Activated CD4-positive, alpha-beta T cell treated with anti-CD3 and anti-CD28 coated beads, Interleukin-2, amount 10 ng/mL, durations not matched to agents 24 days and 14 days (primary cell): ENCODE measurements around the gene CCDC88A. TPM values are rescaled to one million over a fixed set of nuclear protein-coding genes. Genes with fewer than 3 reads are reported as not detected.
"Not testable (repeated sequence)": the region's sequence is repeated elsewhere in the genome, so short reads cannot be mapped to it uniquely, and the experiment has no call there.

Source experiments
- DNase-seq: peaks from one replicate; pipeline ENCODE4 v3.0.0; 2022
- H3K27ac Mint-ChIP-seq: one replicate; pipeline ENCODE4 v1.8.0; 2022; ENCODE audit warnings: mild to moderate bottlenecking, mixed read lengths
- H3K27me3 Mint-ChIP-seq: one replicate; pipeline ENCODE4 v1.8.0; 2022; ENCODE audit warnings: mixed read lengths
- H3K36me3 Mint-ChIP-seq: one replicate; pipeline ENCODE4 v1.8.0; 2022; ENCODE audit warnings: low read depth, mild to moderate bottlenecking, mixed read lengths
- H3K4me1 Mint-ChIP-seq: one replicate; pipeline ENCODE4 v1.8.0; 2021; ENCODE audit warnings: mixed read lengths
- H3K4me3 Mint-ChIP-seq: one replicate; pipeline ENCODE4 v1.8.0; 2022; ENCODE audit warnings: mild to moderate bottlenecking, moderate library complexity, mixed read lengths
- H3K9me3 Mint-ChIP-seq: one replicate; pipeline ENCODE4 v1.8.0; 2021; ENCODE audit warnings: mixed read lengths
- intact Hi-C: fragments of 100-400 bp; cut with micrococcal nuclease; formaldehyde crosslinking; loops from one replicate; pipeline ENCODE4 v1.15.1; 2023
- total RNA-seq: library from RNA; stranded (reverse); gene quantifications from 2 replicates; pipeline ENCODE4 v1.2.3, GENCODE V29; 2022

The CCDC88A gene, protein sequence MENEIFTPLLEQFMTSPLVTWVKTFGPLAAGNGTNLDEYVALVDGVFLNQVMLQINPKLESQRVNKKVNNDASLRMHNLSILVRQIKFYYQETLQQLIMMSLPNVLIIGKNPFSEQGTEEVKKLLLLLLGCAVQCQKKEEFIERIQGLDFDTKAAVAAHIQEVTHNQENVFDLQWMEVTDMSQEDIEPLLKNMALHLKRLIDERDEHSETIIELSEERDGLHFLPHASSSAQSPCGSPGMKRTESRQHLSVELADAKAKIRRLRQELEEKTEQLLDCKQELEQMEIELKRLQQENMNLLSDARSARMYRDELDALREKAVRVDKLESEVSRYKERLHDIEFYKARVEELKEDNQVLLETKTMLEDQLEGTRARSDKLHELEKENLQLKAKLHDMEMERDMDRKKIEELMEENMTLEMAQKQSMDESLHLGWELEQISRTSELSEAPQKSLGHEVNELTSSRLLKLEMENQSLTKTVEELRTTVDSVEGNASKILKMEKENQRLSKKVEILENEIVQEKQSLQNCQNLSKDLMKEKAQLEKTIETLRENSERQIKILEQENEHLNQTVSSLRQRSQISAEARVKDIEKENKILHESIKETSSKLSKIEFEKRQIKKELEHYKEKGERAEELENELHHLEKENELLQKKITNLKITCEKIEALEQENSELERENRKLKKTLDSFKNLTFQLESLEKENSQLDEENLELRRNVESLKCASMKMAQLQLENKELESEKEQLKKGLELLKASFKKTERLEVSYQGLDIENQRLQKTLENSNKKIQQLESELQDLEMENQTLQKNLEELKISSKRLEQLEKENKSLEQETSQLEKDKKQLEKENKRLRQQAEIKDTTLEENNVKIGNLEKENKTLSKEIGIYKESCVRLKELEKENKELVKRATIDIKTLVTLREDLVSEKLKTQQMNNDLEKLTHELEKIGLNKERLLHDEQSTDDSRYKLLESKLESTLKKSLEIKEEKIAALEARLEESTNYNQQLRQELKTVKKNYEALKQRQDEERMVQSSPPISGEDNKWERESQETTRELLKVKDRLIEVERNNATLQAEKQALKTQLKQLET (N-terminal part only)
- 9.5 and 9.8 TPM in 2 replicates for total RNA-seq

DNA sequence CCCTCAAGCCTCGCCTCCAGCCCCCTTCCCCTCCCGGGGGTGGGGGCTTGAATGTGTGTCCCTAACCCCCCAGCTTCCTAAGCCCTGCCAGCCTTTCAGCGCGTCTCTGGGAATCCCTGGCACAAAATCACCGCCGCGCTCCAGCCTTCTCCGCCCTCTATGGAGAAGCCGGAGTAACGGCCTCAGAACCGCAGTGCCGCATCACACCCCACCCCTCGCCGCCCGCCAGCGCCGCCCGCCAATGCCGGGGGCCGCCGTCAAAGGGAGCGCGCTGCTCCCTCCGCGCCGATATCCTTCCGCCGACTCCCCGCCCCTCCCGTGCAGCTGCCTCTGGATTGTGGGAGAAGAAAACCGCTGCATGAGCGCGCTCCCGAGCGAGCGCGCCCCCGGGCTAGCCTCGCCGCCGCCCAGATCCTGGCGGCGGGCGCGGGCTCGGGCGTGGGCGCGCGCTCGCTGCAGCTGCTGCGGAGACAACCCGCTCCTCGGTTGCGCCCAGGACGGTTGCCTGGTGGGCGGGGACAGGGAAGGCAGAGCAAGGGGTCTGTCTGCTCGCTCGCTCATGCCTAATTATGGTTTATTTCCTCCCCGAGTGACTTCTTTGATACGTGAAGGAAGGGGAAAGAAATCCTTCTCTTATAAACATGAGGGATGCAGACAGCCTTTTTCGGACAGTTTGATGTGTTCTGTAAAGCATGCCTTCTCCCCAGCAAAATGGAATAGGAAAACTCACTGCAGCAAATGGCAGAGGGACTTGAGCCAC lies at the start of gene CCDC88A:
CCDC88A (minus strand) TSS at position 178 of the 760 bp plus-strand sequence. CDS start 777 bp downstream, outside the sequence.
- H3K4me3 Mint-ChIP-seq: peak within 1 kb of the TSS; percentile 90
- no peaks in the 10 kb centered on the region for H3K9me3 Mint-ChIP-seq
- no peaks in the 10 kb centered on the region for H3K36me3 Mint-ChIP-seq
- DNase-seq: peak; percentile 95
- H3K27ac Mint-ChIP-seq: peak within 1 kb of the TSS; percentile 70
- peaks cover 37% of the 10 kb centered on the region for H3K27me3 Mint-ChIP-seq
- peaks cover 17% of the 10 kb centered on the region for H3K4me1 Mint-ChIP-seq
- intact Hi-C loops: loop anchor here (1.0 to 5.0 kb wide), 7 partner anchors 97 to 698 kb away; partner anchors contain the start of genes CFAP36, CLHC1, EML6 and MTIF2

DNA sequence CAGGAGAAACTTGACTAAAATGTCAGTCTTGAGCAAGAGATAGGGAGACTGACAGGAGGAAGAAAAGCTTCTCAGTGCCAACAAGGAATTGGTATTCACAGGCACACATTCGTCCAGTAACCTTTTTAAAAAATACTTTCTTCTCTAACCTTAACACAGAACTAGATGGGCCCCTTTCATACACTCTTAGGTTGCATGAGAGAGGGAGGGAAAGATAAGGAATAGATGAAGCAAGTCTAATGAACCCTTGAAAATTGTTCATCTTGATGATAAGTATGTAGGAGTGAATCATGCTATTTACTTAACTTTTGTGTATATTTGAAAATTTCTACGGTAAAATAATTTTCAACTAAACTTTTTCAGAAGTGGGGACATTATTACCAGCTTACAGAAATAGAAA lies 42.0 kb upstream of the CCDC88A start:
- Mint-ChIP-seq H3K4me3 (no peak overlapping the region), H3K36me3 (no peaks in the 10 kb centered on the region), H3K27me3 (peaks cover 5% of the 10 kb centered on the region), H3K4me1 (no peaks in the 10 kb centered on the region), H3K27ac (no peak overlapping the region), H3K9me3 (no peaks in the 10 kb centered on the region)
- intact Hi-C loops: no loop called here
- DNase-seq: no peak

DNA sequence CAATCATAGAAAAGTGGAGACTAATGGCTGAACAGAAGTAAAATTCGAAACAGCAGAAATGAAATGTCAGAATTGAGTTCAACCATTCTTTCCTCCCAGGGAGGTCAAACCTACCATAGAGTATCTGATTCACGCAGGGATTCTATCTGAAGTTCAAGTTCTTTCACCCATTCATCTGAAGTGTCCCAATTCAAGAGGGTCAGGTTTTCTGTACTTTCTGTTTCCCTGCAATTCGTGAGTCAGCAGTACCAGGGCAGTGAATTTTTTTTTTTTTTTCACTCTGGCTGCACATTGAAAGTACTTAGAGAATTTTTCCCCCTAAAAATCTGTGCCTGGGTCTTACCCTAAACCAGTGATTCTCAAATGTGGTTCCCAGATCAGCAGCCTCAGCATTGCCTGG lies 40.9 kb upstream of the CCDC88A start:
- Mint-ChIP-seq H3K27ac (no peak overlapping the region), H3K36me3 (no peaks in the 10 kb centered on the region), H3K27me3 (no peaks in the 10 kb centered on the region), H3K4me3 (no peak overlapping the region), H3K4me1 (no peaks in the 10 kb centered on the region), H3K9me3 (no peaks in the 10 kb centered on the region)
- DNase-seq: no peak
- intact Hi-C loops: no loop called here

DNA sequence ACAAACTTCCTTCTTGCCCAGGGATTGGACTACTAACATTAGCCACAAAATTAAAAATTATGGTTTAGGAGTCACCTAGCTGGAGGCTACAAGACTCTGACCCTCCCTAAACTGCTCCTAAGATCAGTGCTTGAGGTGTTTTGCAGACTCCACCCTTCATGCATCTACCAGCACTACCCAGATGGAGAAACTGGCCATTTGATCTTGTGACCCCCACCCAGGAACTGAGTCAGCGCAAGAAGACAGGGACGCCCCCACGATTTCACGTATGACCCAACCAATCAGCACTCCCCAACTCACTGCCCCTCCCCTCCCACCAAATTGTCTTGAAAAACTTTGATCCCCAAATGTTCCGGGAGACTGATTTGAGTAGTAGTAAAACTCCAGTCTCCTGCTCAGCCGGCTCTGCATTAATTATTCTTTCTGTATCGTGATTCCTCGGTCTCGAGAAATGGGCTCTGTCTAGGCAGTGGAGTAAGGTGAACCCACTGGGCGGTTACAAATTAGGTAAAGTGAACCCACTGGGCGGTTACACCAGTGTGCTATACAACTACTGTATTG lies 40.1 kb upstream of the CCDC88A start:
- Mint-ChIP-seq H3K36me3 (no peaks in the 10 kb centered on the region), H3K27me3 (no peaks in the 10 kb centered on the region), H3K27ac (no peak overlapping the region), H3K4me3 (no peak overlapping the region), H3K9me3 (no peaks in the 10 kb centered on the region), H3K4me1 (no peaks in the 10 kb centered on the region)
- DNase-seq: no peak
- intact Hi-C loops: no loop called here

DNA sequence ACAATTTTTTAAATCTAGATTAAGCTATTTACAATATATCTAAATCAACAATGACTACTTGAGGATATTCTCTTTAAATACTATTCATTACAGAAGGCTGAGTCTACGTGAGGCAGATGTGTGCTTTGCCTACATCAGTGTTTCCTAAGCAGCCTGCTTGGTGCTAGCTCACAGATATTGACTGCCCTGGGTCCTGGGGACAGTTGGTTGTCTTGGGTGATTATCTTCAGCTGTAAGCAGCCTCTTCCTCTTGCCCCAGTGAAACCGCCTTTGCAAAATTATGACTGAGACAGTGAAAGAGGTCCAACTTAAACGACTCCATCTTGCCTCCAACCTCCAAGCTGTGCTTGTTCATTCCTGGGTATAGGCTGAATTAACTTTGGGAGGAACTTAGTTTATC lies 39.6 kb upstream of the CCDC88A start:
- no peaks in the 10 kb centered on the region for H3K36me3 Mint-ChIP-seq
- no peaks in the 10 kb centered on the region for H3K27me3 Mint-ChIP-seq
- no peaks in the 10 kb centered on the region for H3K4me1 Mint-ChIP-seq
- H3K27ac Mint-ChIP-seq: no peak overlapping the region
- intact Hi-C loops: no loop called here
- DNase-seq: no peak
- no peaks in the 10 kb centered on the region for H3K9me3 Mint-ChIP-seq
- no peak overlapping the region for H3K4me3 Mint-ChIP-seq

DNA sequence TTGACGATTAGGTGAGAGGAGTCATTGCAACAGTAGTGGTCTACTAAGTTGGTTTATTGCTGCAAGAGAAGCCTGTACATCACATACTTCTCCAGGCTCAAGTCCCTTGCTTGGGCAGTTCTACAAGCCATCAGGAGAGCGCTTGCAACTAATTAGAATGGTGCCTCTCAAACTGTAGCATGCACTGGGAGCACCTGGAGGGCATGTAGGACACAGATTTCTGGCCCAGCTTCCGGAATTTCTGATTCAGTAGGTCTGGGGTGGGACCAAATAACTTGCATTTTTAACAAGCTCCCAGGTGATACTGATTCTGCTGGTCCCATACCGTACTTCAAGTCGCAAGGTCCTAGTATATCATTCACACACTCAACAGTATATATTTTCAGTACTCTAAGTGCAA lies 34.5 kb upstream of the CCDC88A start:
- Mint-ChIP-seq H3K27me3 (no peaks in the 10 kb centered on the region), H3K27ac (no peak overlapping the region), H3K4me1 (no peaks in the 10 kb centered on the region), H3K9me3 (no peaks in the 10 kb centered on the region), H3K4me3 (no peak overlapping the region), H3K36me3 (no peaks in the 10 kb centered on the region)
- intact Hi-C loops: no loop called here
- DNase-seq: no peak

DNA sequence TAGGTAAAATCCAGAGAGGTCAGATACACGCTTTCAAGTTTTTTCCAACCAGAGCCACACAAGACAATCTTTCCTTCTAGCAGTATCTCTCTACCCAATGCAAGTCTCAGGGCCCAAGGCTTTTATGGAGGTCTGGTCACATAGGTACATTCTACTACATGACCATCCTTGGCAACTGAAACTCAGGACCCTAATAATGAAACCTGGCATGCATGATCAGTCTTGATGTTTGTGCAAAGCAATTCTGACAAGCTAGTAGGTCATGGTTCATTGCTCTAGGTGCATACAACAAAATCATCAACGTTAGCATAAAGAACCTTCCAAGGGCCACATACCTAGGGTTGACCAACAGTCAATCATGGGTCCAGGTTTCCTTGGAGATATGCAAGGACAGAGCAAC lies 33.2 kb upstream of the CCDC88A start:
- Mint-ChIP-seq H3K36me3 (no peaks in the 10 kb centered on the region), H3K27ac (no peak overlapping the region), H3K4me1 (no peaks in the 10 kb centered on the region), H3K4me3 (no peak overlapping the region), H3K27me3 (no peaks in the 10 kb centered on the region), H3K9me3 (no peaks in the 10 kb centered on the region)
- intact Hi-C loops: no loop called here
- no peak for DNase-seq

DNA sequence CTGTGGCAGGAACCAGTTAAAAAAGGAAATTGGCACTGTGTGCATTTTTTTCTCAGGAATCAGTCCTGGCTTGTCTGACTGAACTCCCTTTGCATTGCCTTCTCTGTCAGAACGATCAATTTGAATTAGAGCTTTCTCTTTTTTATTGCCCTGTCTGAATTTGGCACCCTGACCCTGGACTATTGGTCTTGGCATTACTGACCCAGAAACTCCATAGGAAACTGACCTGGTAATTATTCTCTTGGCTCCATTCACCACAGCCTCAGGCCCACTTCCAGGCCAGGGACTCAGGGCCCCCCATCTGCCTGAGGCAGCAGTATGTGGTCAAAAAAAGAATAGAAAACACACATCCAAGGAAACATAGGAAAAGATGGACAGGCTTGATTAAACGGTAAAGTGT lies 32.0 kb upstream of the CCDC88A start:
- no peaks in the 10 kb centered on the region for H3K9me3 Mint-ChIP-seq
- H3K27ac Mint-ChIP-seq: no peak overlapping the region
- intact Hi-C loops: no loop called here
- no peak for DNase-seq
- no peaks in the 10 kb centered on the region for H3K27me3 Mint-ChIP-seq
- H3K4me1 Mint-ChIP-seq: no peaks in the 10 kb centered on the region
- no peaks in the 10 kb centered on the region for H3K36me3 Mint-ChIP-seq
- no peak overlapping the region for H3K4me3 Mint-ChIP-seq

DNA sequence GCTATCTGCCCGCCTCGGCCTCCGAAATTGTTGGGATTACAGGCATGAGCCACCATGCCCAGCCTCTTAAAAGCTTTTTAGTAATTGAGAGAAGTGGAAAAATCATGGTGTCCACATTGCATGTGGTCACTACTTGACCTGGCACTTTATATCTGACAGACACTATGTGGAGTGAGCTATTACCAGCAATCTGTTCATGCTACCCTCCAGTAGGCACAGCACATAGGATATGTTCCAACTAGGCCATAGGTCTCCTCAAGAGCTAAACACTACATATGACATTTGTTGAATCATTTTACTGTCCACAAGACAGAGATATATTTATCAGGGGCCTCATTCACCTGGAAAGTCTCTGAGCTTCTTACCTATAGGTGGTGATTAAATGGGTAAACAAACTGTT lies 30.4 kb upstream of the CCDC88A start:
- intact Hi-C loops, H3K4me1 Mint-ChIP-seq, H3K27me3 Mint-ChIP-seq, H3K27ac Mint-ChIP-seq, H3K36me3 Mint-ChIP-seq, DNase-seq, H3K4me3 Mint-ChIP-seq, H3K9me3 Mint-ChIP-seq: not testable (repeated sequence)

DNA sequence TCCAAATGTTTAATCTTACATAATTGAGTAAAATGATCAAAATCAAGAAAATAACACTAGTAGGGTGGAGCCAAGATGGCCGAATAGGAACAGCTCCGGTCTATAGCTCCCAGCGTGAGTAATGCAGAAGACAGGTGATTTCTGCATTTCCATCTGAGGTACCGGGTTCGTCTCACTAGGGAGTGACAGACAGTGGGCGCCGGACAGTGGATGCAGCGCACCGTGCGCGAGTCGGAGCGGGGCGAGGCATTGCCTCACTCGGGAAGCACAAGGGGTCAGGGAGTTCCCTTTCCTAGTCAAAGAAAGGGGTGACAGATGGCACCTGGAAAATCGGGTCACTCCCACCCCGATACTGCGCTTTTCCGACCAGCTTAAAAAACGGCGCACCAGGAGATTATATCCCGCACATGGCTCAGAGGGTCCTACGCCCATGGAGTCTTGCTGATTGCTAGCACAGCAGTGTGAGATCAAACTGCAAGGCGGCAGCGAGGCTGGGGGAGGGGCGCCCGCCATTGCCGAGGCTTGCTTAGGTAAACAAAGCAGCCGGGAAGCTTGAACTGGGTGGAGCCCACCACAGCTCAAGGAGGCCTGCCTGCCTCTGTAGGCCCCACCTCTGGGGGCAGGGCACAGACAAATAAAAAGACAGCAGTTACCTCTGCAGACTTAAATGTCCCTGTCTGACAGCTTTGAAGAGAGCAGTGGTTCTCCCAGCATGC lies 22.5 kb upstream of the CCDC88A start:
- H3K36me3 Mint-ChIP-seq, H3K4me1 Mint-ChIP-seq, intact Hi-C loops, H3K27ac Mint-ChIP-seq, DNase-seq, H3K27me3 Mint-ChIP-seq, H3K9me3 Mint-ChIP-seq, H3K4me3 Mint-ChIP-seq: not testable (repeated sequence)

DNA sequence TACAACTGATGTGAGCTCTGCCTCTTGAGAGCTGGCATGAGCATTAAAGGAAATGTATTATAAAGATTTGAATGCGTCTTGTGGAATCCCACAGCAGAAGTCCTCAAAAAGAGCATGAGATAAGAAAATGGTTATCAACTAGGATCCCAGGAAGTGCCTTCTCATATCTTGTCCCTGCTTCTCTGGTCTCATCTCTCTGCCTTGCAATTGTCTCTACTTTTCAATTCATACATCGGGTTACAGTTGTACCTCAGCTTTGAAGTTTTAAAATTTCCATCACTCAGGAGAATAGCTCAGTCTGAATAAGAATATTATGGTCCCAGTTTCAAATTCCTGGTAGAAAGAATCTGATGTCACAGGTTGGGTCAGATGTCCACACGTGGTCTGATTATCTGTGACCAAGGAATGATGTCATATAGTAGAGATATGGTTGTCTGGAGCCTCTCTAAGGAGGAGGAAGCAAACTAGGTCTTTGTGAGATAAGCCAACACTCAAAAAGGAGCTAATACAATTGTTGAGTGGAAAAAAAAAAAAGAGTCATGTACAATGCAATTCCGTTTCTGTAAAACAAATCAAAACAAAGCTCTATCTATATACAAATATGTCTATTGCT lies 21.7 kb upstream of the CCDC88A start:
- Mint-ChIP-seq H3K9me3 (peaks cover 4% of the 10 kb centered on the region), H3K27ac (no peak overlapping the region), H3K4me1 (no peaks in the 10 kb centered on the region), H3K36me3 (no peaks in the 10 kb centered on the region), H3K4me3 (no peak overlapping the region), H3K27me3 (peaks cover 10% of the 10 kb centered on the region)
- intact Hi-C loops: no loop called here
- DNase-seq: no peak

DNA sequence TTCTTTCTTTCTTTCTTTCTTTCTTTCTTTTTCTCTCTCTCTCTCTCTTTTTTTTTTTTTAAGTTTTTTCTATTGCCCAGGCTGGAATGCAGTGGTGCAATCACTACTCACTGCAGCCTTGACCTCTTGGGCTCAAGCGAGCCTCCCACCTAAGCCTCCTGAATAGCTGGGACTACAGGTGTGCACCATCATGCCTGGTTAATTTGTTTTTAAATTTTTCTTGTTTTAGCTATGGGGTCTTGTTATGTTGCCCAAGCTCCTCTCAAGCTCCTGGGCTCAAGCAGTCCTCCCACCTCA lies 19.4 kb upstream of the CCDC88A start:
- H3K36me3 Mint-ChIP-seq: no peaks in the 10 kb centered on the region
- DNase-seq: no peak
- H3K27me3 Mint-ChIP-seq: peaks cover 9% of the 10 kb centered on the region
- intact Hi-C loops: no loop called here
- H3K27ac Mint-ChIP-seq: no peak overlapping the region
- H3K4me1 Mint-ChIP-seq: no peaks in the 10 kb centered on the region
- no peak overlapping the region for H3K4me3 Mint-ChIP-seq
- no peaks in the 10 kb centered on the region for H3K9me3 Mint-ChIP-seq
